HepG2 (cell line): ENCODE data around the gene CNNM2. TPM values are rescaled to one million over a fixed set of nuclear protein-coding genes. Genes with fewer than 3 reads are reported as not detected.

Experiments
- ATF7-NPFF ChIP-seq: sonication (generic); formaldehyde crosslinking; IDR thresholded peaks from 2 replicates; pipeline ENCODE4 v1.8.1; 2023; ENCODE audit warnings: mild to moderate bottlenecking, low read depth, missing genetic modification reagents, moderate library complexity
- CERS6 ChIP-seq: sonication (generic); formaldehyde crosslinking; IDR thresholded peaks from 2 replicates; pipeline ENCODE4 v1.5.0; 2020; ENCODE audit warnings: missing genetic modification reagents
- E2F5 ChIP-seq: sonication (generic); formaldehyde crosslinking; conservative IDR thresholded peaks from 2 replicates; pipeline ENCODE4 v1.4.0; 2020; ENCODE audit warnings: missing genetic modification reagents
- KDM3A ChIP-seq: IDR thresholded peaks from 2 replicates; pipeline ENCODE4 v1.6.1; 2018; ENCODE audit warnings: low read depth, missing compliant biosample characterization
- KLF16 ChIP-seq, 2 experiments: sonication (generic) in 1 of 2; formaldehyde crosslinking in 1 of 2; IDR thresholded peaks; 2 replicates each; pipeline versions ENCODE4 v1.6.1 to v1.8.0; 2016 to 2023; ENCODE audit warnings: missing genetic modification reagents in 2 of 2, missing compliant biosample characterization in 1 of 2
- MAX ChIP-seq: IDR thresholded peaks from 2 replicates; pipeline ENCODE4 v1.6.1; 2012; ENCODE audit warnings: inconsistent platforms
- NFE2L1 ChIP-seq: sonication (generic); formaldehyde crosslinking; IDR thresholded peaks from 2 replicates; pipeline ENCODE4 v1.4.0; 2020; ENCODE audit warnings: missing genetic modification reagents, mild to moderate bottlenecking, borderline replicate concordance
- NFKBIZ ChIP-seq: IDR thresholded peaks from 2 replicates; pipeline ENCODE4 v1.6.1; 2018; ENCODE audit warnings: missing genetic modification reagents, missing compliant biosample characterization
- SUZ12 ChIP-seq: fragments of 150-350 bp; IDR thresholded peaks from 2 replicates; pipeline ENCODE4 v1.6.1; 2014; ENCODE audit warnings: low read depth, low read length
- TBX2 ChIP-seq: sonication (generic); formaldehyde crosslinking; IDR thresholded peaks from 2 replicates; pipeline ENCODE4 v1.5.0; 2020; ENCODE audit warnings: missing genetic modification reagents, mild to moderate bottlenecking, borderline replicate concordance
- ZMAT5 ChIP-seq: sonication (generic); formaldehyde crosslinking; IDR thresholded peaks from 2 replicates; pipeline ENCODE4 v1.5.0; 2020; ENCODE audit warnings: mild to moderate bottlenecking, low read depth, missing genetic modification reagents, borderline replicate concordance
- ZNF124 ChIP-seq: sonication (generic); formaldehyde crosslinking; IDR thresholded peaks from 2 replicates; pipeline ENCODE4 v1.4.0; 2020; ENCODE audit warnings: missing genetic modification reagents
- ZNF224 ChIP-seq: sonication (generic); formaldehyde crosslinking; IDR thresholded peaks from 2 replicates; pipeline ENCODE4 v1.5.0; 2020; ENCODE audit warnings: mild to moderate bottlenecking, missing genetic modification reagents
- ZNF253 ChIP-seq: sonication (generic); formaldehyde crosslinking; IDR thresholded peaks from 2 replicates; pipeline ENCODE4 v1.8.0; 2022; ENCODE audit warnings: mild to moderate bottlenecking, missing genetic modification reagents, borderline replicate concordance
- ZNF263 ChIP-seq: sonication (generic); formaldehyde crosslinking; IDR thresholded peaks from 2 replicates; pipeline ENCODE4 v1.4.0; 2020; ENCODE audit warnings: missing genetic modification reagents
- ZNF264 ChIP-seq: sonication (generic); formaldehyde crosslinking; IDR thresholded peaks from 2 replicates; pipeline ENCODE4 v1.4.0; 2020; ENCODE audit warnings: missing genetic modification reagents
- ZNF292 ChIP-seq: sonication (generic); formaldehyde crosslinking; IDR thresholded peaks from 2 replicates; pipeline ENCODE4 v1.8.1; 2022; ENCODE audit warnings: mild to moderate bottlenecking, low read depth, missing genetic modification reagents, borderline replicate concordance
- ZNF317 ChIP-seq: sonication (generic); formaldehyde crosslinking; IDR thresholded peaks from 2 replicates; pipeline ENCODE4 v1.5.0; 2020; ENCODE audit warnings: mild to moderate bottlenecking, missing genetic modification reagents
- ZNF567 ChIP-seq: sonication (generic); formaldehyde crosslinking; IDR thresholded peaks from 2 replicates; pipeline ENCODE4 v1.8.1; 2023; ENCODE audit warnings: mild to moderate bottlenecking, missing genetic modification reagents, borderline replicate concordance
- ZNF576 ChIP-seq: sonication (generic); formaldehyde crosslinking; IDR thresholded peaks from 2 replicates; pipeline ENCODE4 v1.4.0; 2020; ENCODE audit warnings: mild to moderate bottlenecking, missing genetic modification reagents
- ZNF720 ChIP-seq: sonication (generic); formaldehyde crosslinking; IDR thresholded peaks from 2 replicates; pipeline ENCODE4 v1.4.0; 2020; ENCODE audit warnings: missing genetic modification reagents
- ZNF781 ChIP-seq: sonication (generic); formaldehyde crosslinking; IDR thresholded peaks from 2 replicates; pipeline ENCODE4 v1.5.1; 2020; ENCODE audit warnings: borderline replicate concordance, mild to moderate bottlenecking, missing genetic modification reagents; ENCODE audit errors: not compliant biosample characterization
- polyA plus RNA-seq, 8 experiments: library from polyadenylated mRNA; depleted of rRNA in 3 of 8; stranded (reverse) in 7 of 8; unstranded in 1 of 8; fragments of >200 nt; fragmentation: Illumina TruSeq in 4 of 8; extraction: Trizol in 4 of 8; gene quantifications; 2 replicates each; pipeline versions ENCODE4 v1.2.1 to v1.2.3, GENCODE V29; 2011 to 2016; ENCODE audit warnings: low read depth in 4 of 8, missing spikeins in 1 of 8, mixed read lengths in 1 of 8; ENCODE audit not compliant: insufficient read depth in 1 of 8
- total RNA-seq, 5 experiments: library from RNA; depleted of rRNA; stranded (reverse); fragments of >200 nt; fragmentation: Illumina TruSeq; extraction: Trizol; gene quantifications; 2 replicates each; pipeline ENCODE4 v1.2.3, GENCODE V29; 2016; ENCODE audit warnings: low read depth in 1 of 5
- TF ChIP-seq, protein P1 (sequence below): sonication (generic); formaldehyde crosslinking; IDR thresholded peaks from 2 replicates; pipeline ENCODE4 v1.9.0; 2021; ENCODE audit warnings: missing genetic modification reagents, mild to moderate bottlenecking, borderline replicate concordance
- TF ChIP-seq, protein P2 (sequence below): IDR thresholded peaks from 2 replicates; pipeline ENCODE4 v1.6.1; 2012; ENCODE audit warnings: low read depth, low read length, improper control_type of control experiment

CNNM2 gene
- total and polyA plus RNA-seq, 2 of the 13 experiments (the other 11 are each of a cell fraction or from before 2014, with no cell fraction given): 7.1 to 9.0 TPM

DNA sequence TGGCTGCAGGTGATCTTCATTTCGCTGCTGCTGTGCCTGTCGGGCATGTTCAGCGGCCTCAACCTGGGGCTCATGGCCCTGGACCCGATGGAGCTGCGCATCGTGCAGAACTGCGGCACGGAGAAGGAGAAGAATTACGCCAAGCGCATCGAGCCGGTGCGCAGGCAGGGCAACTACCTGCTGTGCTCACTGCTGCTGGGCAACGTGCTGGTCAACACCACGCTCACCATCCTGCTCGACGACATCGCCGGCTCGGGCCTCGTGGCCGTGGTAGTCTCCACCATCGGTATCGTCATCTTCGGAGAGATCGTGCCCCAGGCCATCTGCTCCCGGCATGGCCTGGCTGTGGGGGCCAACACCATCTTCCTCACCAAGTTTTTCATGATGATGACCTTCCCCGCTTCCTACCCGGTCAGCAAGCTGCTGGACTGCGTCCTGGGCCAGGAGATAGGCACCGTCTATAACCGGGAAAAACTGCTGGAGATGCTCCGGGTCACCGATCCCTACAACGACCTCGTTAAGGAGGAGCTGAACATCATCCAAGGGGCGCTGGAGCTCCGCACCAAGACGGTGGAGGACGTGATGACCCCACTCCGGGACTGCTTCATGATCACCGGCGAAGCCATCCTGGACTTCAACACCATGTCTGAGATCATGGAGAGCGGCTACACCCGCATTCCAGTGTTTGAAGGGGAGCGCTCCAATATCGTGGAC is 1.3 kb downstream of the CNNM2 start (continued):
- no peak for TF ChIP-seq KDM3A
- no peak for TF ChIP-seq NFKBIZ (CRISPR knock-in tag)
- TF ChIP-seq ZNF781: no peak
- no peak for TF ChIP-seq ZNF317 (CRISPR knock-in tag)
- TF ChIP-seq, protein P1, sequence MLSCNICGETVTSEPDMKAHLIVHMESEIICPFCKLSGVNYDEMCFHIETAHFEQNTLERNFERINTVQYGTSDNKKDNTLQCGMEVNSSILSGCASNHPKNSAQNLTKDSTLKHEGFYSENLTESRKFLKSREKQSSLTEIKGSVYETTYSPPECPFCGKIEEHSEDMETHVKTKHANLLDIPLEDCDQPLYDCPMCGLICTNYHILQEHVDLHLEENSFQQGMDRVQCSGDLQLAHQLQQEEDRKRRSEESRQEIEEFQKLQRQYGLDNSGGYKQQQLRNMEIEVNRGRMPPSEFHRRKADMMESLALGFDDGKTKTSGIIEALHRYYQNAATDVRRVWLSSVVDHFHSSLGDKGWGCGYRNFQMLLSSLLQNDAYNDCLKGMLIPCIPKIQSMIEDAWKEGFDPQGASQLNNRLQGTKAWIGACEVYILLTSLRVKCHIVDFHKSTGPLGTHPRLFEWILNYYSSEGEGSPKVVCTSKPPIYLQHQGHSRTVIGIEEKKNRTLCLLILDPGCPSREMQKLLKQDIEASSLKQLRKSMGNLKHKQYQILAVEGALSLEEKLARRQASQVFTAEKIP (CRISPR knock-in tag): no peak
- no peak for TF ChIP-seq SUZ12
- TF ChIP-seq ZNF720: no peak
- peak; percentile 64; the same call in 1 of the 2 replicates for TF ChIP-seq ZNF292 (CRISPR knock-in tag)
- TF ChIP-seq, protein P2, sequence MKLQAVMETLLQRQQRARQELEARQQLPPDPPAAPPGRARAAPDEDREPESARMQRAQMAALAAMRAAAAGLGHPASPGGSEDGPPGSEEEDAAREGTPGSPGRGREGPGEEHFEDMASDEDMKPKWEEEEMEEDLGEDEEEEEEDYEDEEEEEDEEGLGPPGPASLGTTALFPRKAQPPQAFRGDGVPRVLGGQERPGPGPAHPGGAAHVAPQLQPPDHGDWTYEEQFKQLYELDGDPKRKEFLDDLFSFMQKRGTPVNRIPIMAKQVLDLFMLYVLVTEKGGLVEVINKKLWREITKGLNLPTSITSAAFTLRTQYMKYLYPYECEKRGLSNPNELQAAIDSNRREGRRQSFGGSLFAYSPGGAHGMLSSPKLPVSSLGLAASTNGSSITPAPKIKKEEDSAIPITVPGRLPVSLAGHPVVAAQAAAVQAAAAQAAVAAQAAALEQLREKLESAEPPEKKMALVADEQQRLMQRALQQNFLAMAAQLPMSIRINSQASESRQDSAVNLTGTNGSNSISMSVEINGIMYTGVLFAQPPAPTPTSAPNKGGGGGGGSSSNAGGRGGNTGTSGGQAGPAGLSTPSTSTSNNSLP: no peak
- no peak for TF ChIP-seq ZNF567 (CRISPR knock-in tag)
- peak in 1 of 2 experiments; percentile 37; a peak in 1 of 4 replicates for TF ChIP-seq KLF16 (CRISPR knock-in tag; IDR thresholded peaks at IDR 0.05)
- TF ChIP-seq ZNF576 (CRISPR knock-in tag): no peak
- no peak for TF ChIP-seq NFE2L1 (CRISPR knock-in tag)
- no peak for TF ChIP-seq ZNF224 (CRISPR knock-in tag)
- TF ChIP-seq ZMAT5 (CRISPR knock-in tag): no peak
- TF ChIP-seq MAX: peak; percentile 96
- 0 out of 2 replicates have a peak, but pooled peaks have one; percentile 73 for TF ChIP-seq CERS6
- no peak; the same call in 1 of the 2 replicates for TF ChIP-seq TBX2
- TF ChIP-seq ZNF263 (CRISPR knock-in tag): no peak; the same call in none of the 2 replicates
- TF ChIP-seq E2F5 (CRISPR knock-in tag): no peak
- no peak for TF ChIP-seq ZNF124 (CRISPR knock-in tag)
- no peak; the same call in 1 of the 2 replicates for TF ChIP-seq ZNF253 (CRISPR knock-in tag)
- no peak for TF ChIP-seq ZNF264 (CRISPR knock-in tag)
- TF ChIP-seq ATF7-NPFF (CRISPR knock-in tag): peak; percentile 58; the same call in 1 of the 2 replicates
